Upper lobe of left lung (tissue), 6 donors: ENCODE measurements around the gene FBXL3. TPM values are rescaled to one million over a fixed set of nuclear protein-coding genes. Genes with fewer than 3 reads are reported as not detected.
A peak's percentile ranks its signal among the peaks of the same experiment; 100 is the strongest.

Experiments
- ATAC-seq, 2 donors: fragments of 200-7000 bp; cut with Tn5 transposase; one replicate each; pipeline ENCODE4 v1.9.1; 2022; ENCODE audit warnings: mild to moderate bottlenecking in 2 of 2, moderate library complexity in 2 of 2; ENCODE audit not compliant: low FRiP score in 2 of 2
- DNase-seq, 2 donors: peaks; one replicate each; pipeline ENCODE4 v3.0.0-alpha.2; 2019 to 2020
- H3K27ac ChIP-seq, 4 donors: fragments of 200-600 bp; sonication (generic); one replicate each; pipeline ENCODE4 v1.5.1; 2016 to 2019
- H3K27me3 ChIP-seq, 4 donors: fragments of 200-600 bp; sonication (generic); one replicate each; pipeline ENCODE4 v1.5.1; 2017 to 2019
- H3K36me3 ChIP-seq, 4 donors: fragments of 200-600 bp; sonication (generic); one replicate each; pipeline ENCODE4 v1.5.1; 2016 to 2019
- H3K4me1 ChIP-seq, 4 donors: fragments of 200-600 bp; sonication (generic); one replicate each; pipeline ENCODE4 v1.5.1; 2018 to 2019
- H3K4me3 ChIP-seq, 4 donors: fragments of 200-600 bp; sonication (generic); one replicate each; pipeline ENCODE4 v1.5.1; 2017 to 2019; ENCODE audit warnings: mild to moderate bottlenecking in 2 of 4, moderate library complexity in 1 of 4
- H3K9me3 ChIP-seq, 4 donors: fragments of 200-600 bp; sonication (generic); one replicate each; pipeline ENCODE4 v1.5.1; 2018 to 2019
- EP300 ChIP-seq, 4 donors: sonication (generic); formaldehyde crosslinking; IDR thresholded peaks; one replicate each; pipeline ENCODE4 v1.5.1; 2017; ENCODE audit warnings: antibody characterized with exemption in 4 of 4, control low read depth in 2 of 4
- POLR2A ChIP-seq, 4 donors: fragments of 450-650 bp; IDR thresholded peaks; one replicate each; pipeline ENCODE4 v1.5.1; 2016 to 2017; ENCODE audit warnings: antibody characterized with exemption in 4 of 4, mild to moderate bottlenecking in 2 of 4
- POLR2AphosphoS5 ChIP-seq, 2 donors: sonication (generic); formaldehyde crosslinking; IDR thresholded peaks; one replicate each; pipeline ENCODE4 v1.5.1; 2017; ENCODE audit warnings: antibody characterized with exemption in 2 of 2
- WGBS, 2 donors: methylation state at CpG; one replicate each; pipeline ENCODE4 v1.1.5; 2017 to 2018; 5-methylcytosine and 5-hydroxymethylcytosine counted together
- total RNA-seq, 6 donors: library from RNA; depleted of rRNA in 4 of 6; stranded (reverse); fragments of >200 nt in 4 of 6; gene quantifications; one replicate each; pipeline versions ENCODE4 v1.1.0 to v1.2.1, GENCODE V29; 2016 to 2021
- TF ChIP-seq, protein P1 (sequence below), 6 experiments: fragments of 450-650 bp in 4 of 6; fragments of 200-600 bp in 2 of 6; sonication (generic) in 2 of 6; IDR thresholded peaks; one replicate each; pipeline ENCODE4 v1.5.1; 2016 to 2019; ENCODE audit warnings: antibody characterized with exemption in 6 of 6
- donor health status: DM: no; HTN: no; CAD: no; lungs with moderate emphysema.
- donor health status: DM: no; HTN: yes; CAD: no; lungs with severe emphysema.

FBXL3 gene
- total RNA-seq, 6 donors from 2014 or later = 37.7 to 94.9 (median 53.8) TPM

GRCh38 chr13:77047649-77048343 is 20.8 kb upstream of the FBXL3 start:
- TF ChIP-seq POLR2AphosphoS5 (IDR thresholded peaks at IDR 0.05) = no peak
- no peak for TF ChIP-seq EP300 (IDR thresholded peaks at IDR 0.05)
- TF ChIP-seq, protein P1, sequence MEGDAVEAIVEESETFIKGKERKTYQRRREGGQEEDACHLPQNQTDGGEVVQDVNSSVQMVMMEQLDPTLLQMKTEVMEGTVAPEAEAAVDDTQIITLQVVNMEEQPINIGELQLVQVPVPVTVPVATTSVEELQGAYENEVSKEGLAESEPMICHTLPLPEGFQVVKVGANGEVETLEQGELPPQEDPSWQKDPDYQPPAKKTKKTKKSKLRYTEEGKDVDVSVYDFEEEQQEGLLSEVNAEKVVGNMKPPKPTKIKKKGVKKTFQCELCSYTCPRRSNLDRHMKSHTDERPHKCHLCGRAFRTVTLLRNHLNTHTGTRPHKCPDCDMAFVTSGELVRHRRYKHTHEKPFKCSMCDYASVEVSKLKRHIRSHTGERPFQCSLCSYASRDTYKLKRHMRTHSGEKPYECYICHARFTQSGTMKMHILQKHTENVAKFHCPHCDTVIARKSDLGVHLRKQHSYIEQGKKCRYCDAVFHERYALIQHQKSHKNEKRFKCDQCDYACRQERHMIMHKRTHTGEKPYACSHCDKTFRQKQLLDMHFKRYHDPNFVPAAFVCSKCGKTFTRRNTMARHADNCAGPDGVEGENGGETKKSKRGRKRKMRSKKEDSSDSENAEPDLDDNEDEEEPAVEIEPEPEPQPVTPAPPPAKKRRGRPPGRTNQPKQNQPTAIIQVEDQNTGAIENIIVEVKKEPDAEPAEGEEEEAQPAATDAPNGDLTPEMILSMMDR (IDR thresholded peaks at IDR 0.05) = no peak
- TF ChIP-seq POLR2A (IDR thresholded peaks at IDR 0.05) = no peak
- Histone ChIP-seq H3K4me1 (peaks cover 0 to 14% (median 0%) of the 10 kb centered on the region in 4 donors), H3K9me3 (no peaks in the 10 kb centered on the region), H3K4me3 (no peak overlapping the region), H3K36me3 (peaks cover 0 to 78% (median 19%) of the 10 kb centered on the region in 4 donors), H3K27me3 (no peaks in the 10 kb centered on the region), H3K27ac (no peak overlapping the region)
- peak in 1 of 2 donors; percentile 34 for DNase-seq
- no peak for ATAC-seq
- WGBS, 2 donors = 95 to 96% methylated on average over 8 of the region's 8 CpGs

GRCh38 chr13:77042566-77043177 is 15.7 kb upstream of the FBXL3 start:
- Histone ChIP-seq H3K4me1 (peaks cover 0 to 6% (median 2%) of the 10 kb centered on the region in 4 donors), H3K27ac (peak overlapping the region in 2 of 4 donors; percentile 2 to 3), H3K36me3 (peaks cover 0 to 32% (median 5%) of the 10 kb centered on the region in 4 donors), H3K9me3 (no peaks in the 10 kb centered on the region), H3K27me3 (no peaks in the 10 kb centered on the region), H3K4me3 (no peak overlapping the region)
- 54 to 61% methylated on average over 5 of the region's 5 CpGs for WGBS, 2 donors
- ATAC-seq = no peak
- DNase-seq = no peak
- no peak for TF ChIP-seq EP300 (IDR thresholded peaks at IDR 0.05)
- TF ChIP-seq, protein P1 (IDR thresholded peaks at IDR 0.05) = no peak
- TF ChIP-seq POLR2AphosphoS5 (IDR thresholded peaks at IDR 0.05) = no peak
- no peak for TF ChIP-seq POLR2A (IDR thresholded peaks at IDR 0.05)

DNA sequence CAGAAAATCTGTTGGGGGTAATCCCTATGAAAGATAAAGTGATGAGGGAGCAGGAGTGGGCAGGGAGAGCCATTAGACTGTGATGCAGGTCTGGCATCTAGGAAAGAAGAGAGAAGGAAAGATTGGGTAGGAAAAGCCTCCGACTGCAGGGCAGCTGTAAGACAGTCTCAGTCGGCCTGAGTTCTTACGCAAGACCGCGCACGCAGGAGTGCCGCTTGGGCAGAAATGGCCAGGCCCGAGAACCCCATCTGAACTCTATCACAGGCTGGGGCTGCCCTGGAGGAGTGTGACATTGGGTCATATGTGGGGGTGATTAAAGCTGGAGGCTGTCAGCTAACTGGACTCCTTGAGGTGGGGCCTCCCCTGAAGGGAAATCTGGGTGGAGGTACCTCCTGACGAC is 13.9 kb upstream of the FBXL3 start:
- no peak overlapping the region for H3K4me3 ChIP-seq
- H3K27me3 ChIP-seq = no peaks in the 10 kb centered on the region
- 88 to 90% methylated on average over 8 to 9 of the region's 9 CpGs for WGBS, 2 donors
- no peak for ATAC-seq
- no peak overlapping the region for H3K27ac ChIP-seq
- H3K9me3 ChIP-seq = no peaks in the 10 kb centered on the region
- TF ChIP-seq EP300 (IDR thresholded peaks at IDR 0.05) (no peak), POLR2A (IDR thresholded peaks at IDR 0.05) (no peak), POLR2AphosphoS5 (IDR thresholded peaks at IDR 0.05) (no peak)
- TF ChIP-seq, protein P1 (IDR thresholded peaks at IDR 0.05) = no peak
- peaks cover 0 to 6% (median 2%) of the 10 kb centered on the region in 4 donors for H3K4me1 ChIP-seq
- H3K36me3 ChIP-seq = peaks cover 0 to 19% (median 2%) of the 10 kb centered on the region in 4 donors
- DNase-seq = peak in 1 of 2 donors; percentile 25

DNA sequence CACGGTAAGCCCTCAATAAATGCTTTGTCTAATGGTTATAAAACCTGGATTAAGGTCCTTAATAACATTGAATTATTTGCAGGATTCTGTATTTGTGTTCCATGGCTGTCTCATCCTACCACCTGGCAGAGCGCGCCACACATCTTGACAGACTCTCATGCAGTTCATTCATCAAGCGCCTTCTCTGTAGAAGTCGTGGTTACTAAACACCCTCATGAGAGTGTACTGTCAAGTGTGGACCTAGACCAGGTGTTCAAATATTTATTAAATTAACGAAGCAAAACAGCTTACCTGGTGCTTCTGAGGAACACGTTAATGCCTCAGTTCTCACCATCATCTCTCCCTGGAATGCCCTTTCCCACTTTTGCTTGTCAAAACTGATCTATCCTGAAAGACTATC is 13.1 kb upstream of the FBXL3 start:
- Histone ChIP-seq H3K36me3 (peaks cover 0 to 13% (median under 1%) of the 10 kb centered on the region in 4 donors), H3K27ac (no peak overlapping the region), H3K27me3 (no peaks in the 10 kb centered on the region), H3K9me3 (no peaks in the 10 kb centered on the region), H3K4me1 (peaks cover 0 to 6% (median 2%) of the 10 kb centered on the region in 4 donors), H3K4me3 (no peak overlapping the region)
- TF ChIP-seq POLR2AphosphoS5 (IDR thresholded peaks at IDR 0.05) (no peak), EP300 (IDR thresholded peaks at IDR 0.05) (no peak), POLR2A (IDR thresholded peaks at IDR 0.05) (no peak)
- TF ChIP-seq, protein P1 (IDR thresholded peaks at IDR 0.05) = no peak
- ATAC-seq = no peak
- no peak for DNase-seq
- 87 to 88% methylated on average over 7 of the region's 7 CpGs for WGBS, 2 donors
